RWPE1 (cell line): ENCODE results near the gene COL2A1.

Source experiments
- CTCF ChIA-PET: fragments of 350-600 bp; sonication (Branson Sonifier 250); formaldehyde crosslinking; extraction: SDS; loops from one replicate; lab custom pipeline; 2021; lab: Yijun Ruan, JAX
- POLR2A ChIA-PET: fragments of 400-600 bp; formaldehyde crosslinking; extraction: SDS; loops from one replicate; lab custom pipeline; 2020; ENCODE audit warnings: antibody characterized with exemption; ENCODE audit not compliant: low non-redundant PET; lab: Yijun Ruan, JAX
- DNase-seq: peaks from one replicate; pipeline ENCODE4 v3.0.0; 2012; ENCODE audit warnings: low spot score
- H3K27ac ChIP-seq: fragments of 450-650 bp; 2 replicates; pipeline ENCODE4 v1.5.1; 2017
- TF ChIP-seq, protein P1 (sequence below): fragments of 450-650 bp; conservative IDR thresholded peaks from 2 replicates; pipeline ENCODE4 v1.5.1; 2017; ENCODE audit warnings: low read depth, mild to moderate bottlenecking

COL2A1 gene

GRCh38 chr12:47940773-47941474 is 63.4 kb downstream of the COL2A1 start:
- POLR2A ChIA-PET, result no interaction called here
- CTCF ChIA-PET, result interaction anchor here (0.5 kb wide), 1 partner anchor 1259 kb away, joined by 3 read pairs; no protein-coding TSS in a partner anchor
- TF ChIP-seq, protein P1, sequence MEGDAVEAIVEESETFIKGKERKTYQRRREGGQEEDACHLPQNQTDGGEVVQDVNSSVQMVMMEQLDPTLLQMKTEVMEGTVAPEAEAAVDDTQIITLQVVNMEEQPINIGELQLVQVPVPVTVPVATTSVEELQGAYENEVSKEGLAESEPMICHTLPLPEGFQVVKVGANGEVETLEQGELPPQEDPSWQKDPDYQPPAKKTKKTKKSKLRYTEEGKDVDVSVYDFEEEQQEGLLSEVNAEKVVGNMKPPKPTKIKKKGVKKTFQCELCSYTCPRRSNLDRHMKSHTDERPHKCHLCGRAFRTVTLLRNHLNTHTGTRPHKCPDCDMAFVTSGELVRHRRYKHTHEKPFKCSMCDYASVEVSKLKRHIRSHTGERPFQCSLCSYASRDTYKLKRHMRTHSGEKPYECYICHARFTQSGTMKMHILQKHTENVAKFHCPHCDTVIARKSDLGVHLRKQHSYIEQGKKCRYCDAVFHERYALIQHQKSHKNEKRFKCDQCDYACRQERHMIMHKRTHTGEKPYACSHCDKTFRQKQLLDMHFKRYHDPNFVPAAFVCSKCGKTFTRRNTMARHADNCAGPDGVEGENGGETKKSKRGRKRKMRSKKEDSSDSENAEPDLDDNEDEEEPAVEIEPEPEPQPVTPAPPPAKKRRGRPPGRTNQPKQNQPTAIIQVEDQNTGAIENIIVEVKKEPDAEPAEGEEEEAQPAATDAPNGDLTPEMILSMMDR, result no peak
- H3K27ac ChIP-seq, result no peak overlapping the region
- no peak for DNase-seq

DNA sequence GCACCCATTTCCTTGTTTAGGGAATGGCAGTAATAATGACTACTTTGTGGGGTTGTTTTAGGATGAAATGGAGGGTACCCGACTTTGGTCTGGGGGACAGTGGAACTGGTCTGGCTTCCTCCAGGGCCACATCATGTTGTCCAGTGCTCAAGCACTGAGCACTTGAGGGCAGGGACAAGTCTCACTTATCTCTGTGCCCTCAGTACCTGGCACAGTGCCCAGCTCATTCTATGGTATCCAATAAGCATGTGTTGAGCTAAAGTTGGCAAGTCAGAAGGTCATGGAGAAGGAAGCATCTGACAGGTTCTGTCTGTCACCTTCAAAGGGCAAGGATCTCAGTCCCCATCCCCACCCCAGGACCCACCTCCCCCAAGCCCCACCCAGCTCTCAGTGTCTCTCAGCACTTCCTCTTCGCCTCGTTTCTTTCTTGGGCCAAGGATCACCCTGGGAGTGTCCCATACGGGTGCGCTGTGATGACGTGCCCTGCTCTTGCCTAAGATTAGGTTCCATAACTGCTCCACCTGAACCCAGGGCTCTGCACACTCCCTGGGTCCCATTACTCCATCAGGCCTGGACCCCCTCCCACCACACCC is 65.2 kb downstream of the COL2A1 start:
- no peak overlapping the region for H3K27ac ChIP-seq
- no peak for DNase-seq
- TF ChIP-seq, protein P1, result no peak
- POLR2A ChIA-PET, result interaction anchor here (1.4 kb wide), 1 partner anchor 34 kb away, joined by 5 read pairs; the partner anchor contains the start of gene VDR
- CTCF ChIA-PET, result no interaction called here

DNA sequence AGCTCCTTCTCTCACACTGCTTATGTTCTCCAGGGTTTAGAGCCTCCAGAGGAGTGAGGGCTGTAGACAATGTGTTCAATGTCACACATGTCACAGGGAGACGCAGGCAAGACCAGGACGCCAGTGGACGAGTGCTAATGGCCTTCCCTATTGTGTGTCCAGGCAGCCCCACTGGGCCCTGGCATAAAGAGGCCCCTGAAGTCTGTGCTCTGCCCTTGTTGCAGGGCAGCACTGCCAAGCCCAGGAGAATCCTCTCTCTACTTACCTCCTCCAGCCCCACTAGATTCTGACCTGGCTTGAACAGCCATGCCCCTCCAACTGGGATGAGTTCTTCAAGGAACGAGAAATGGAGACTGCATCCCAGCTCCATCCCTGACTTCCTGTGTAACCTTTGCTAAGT is 65.7 kb downstream of the COL2A1 start:
- ChIA-PET POLR2A (interaction anchor here (1.4 kb wide), 1 partner anchor 34 kb away, joined by 5 read pairs; the partner anchor contains the start of gene VDR), CTCF (interaction anchor here (1.3 kb wide), 1 partner anchor 11 kb away, joined by 9 read pairs; no protein-coding TSS in a partner anchor)
- no peak overlapping the region for H3K27ac ChIP-seq
- TF ChIP-seq, protein P1, result no peak
- no peak for DNase-seq

DNA sequence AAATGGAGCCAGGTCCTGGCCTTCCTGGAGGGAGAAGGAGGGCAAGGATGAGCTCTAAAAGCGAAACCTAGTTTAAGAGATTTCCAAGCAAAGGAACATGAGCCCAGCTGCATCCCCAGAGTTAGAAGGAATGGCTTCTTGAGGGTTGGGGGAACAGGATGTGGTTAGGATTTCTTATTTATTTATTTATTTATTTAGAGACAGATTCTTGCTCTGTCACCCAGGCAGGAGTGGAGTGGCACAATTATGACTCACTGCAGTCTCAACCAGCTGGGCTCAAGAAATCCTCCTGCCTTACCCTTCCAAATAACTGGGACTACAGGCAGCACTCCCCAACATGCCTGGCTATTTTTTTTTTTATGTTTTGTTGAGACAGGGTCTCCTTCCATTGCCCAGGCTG is 66.2 kb downstream of the COL2A1 start:
- ChIA-PET CTCF (interaction anchor here (1.3 kb wide), 1 partner anchor 11 kb away, joined by 9 read pairs; no protein-coding TSS in a partner anchor), POLR2A (interaction anchor here (1.4 kb wide), 1 partner anchor 33 kb away, joined by 5 read pairs; the partner anchor contains the start of gene VDR)
- DNase-seq, result no peak
- no peak overlapping the region for H3K27ac ChIP-seq
- TF ChIP-seq, protein P1, result no peak

GRCh38 chr12:47935184-47935583 is 69.1 kb downstream of the COL2A1 start:
- ChIA-PET POLR2A (no interaction called here), CTCF (no interaction called here)
- DNase-seq, result no peak
- TF ChIP-seq, protein P1, result no peak
- H3K27ac ChIP-seq, result no peak overlapping the region

DNA sequence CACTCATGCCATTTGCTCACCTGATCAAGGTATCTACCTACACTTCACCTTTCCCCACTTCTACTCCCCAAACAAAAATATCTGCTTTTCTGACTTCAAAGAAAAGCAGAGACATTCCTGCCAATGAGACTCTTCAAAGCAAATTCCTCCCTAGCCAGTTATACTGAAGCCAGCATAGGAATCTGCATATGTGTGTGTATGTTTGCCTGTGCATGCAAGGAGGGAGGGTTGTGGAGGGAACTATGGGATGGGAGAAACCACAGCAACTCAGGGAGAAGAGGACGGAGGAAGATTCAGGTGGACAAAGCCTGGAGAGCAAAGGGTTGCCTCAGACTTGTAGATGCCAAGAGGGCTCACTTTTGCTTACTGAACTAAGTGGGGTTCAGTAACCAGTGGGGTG is 73.1 kb downstream of the COL2A1 start:
- H3K27ac ChIP-seq, result no peak overlapping the region
- TF ChIP-seq, protein P1, result no peak
- no peak for DNase-seq
- ChIA-PET POLR2A (no interaction called here), CTCF (no interaction called here)
